Left ventricle myocardium inferior (tissue), 1 donor: ENCODE measurements around the gene LYG2. TPM values are rescaled to one million over a fixed set of nuclear protein-coding genes. Genes with fewer than 3 reads are reported as not detected.
"Not testable (repeated sequence)": the region's sequence is repeated elsewhere in the genome, so short reads cannot be mapped to it uniquely, and the experiment has no call there.

Source experiments
- DNase-seq: peaks from one replicate; pipeline ENCODE4 v3.0.0-alpha.2; 2020
- H3K27ac ChIP-seq: fragments of 200-600 bp; replicated peaks from 2 replicates; pipeline ENCODE4 v1.8.0; 2021
- H3K27me3 ChIP-seq: fragments of 200-600 bp; 2 replicates; pipeline ENCODE4 v1.8.0; 2021; ENCODE audit warnings: low read depth
- H3K36me3 ChIP-seq: fragments of 200-600 bp; 2 replicates; pipeline ENCODE4 v1.8.0; 2021
- H3K4me1 ChIP-seq: fragments of 200-600 bp; 2 replicates; pipeline ENCODE4 v1.8.0; 2021
- H3K4me3 ChIP-seq: fragments of 200-600 bp; 2 replicates; pipeline ENCODE4 v1.8.0; 2021; ENCODE audit warnings: mild to moderate bottlenecking, moderate library complexity
- H3K9me3 ChIP-seq: fragments of 200-600 bp; replicated peaks from 2 replicates; pipeline ENCODE4 v1.8.0; 2021
- intact Hi-C: fragments of 100-400 bp; cut with micrococcal nuclease; formaldehyde crosslinking; loops from one replicate; pipeline ENCODE4 v1.11.0; 2022
- long read RNA-seq: library from polyadenylated mRNA; unstranded; transcript quantifications from one replicate; pipeline ENCODE4 v2.0.0, GENCODE V29; 2021
- total RNA-seq: library from RNA; stranded (reverse); fragmentation: NEBNext Ultra II Directional; extraction: Animal tissue kit (Norgen Biotek cat#: 25700); gene quantifications from one replicate; pipeline ENCODE4 v1.2.1, GENCODE V29; 2021
- TF ChIP-seq, protein P1 (sequence below): fragments of 200-600 bp; IDR thresholded peaks from 2 replicates; pipeline ENCODE4 v1.8.0; 2021; ENCODE audit warnings: antibody characterized with exemption, mild to moderate bottlenecking, borderline replicate concordance
- donor health status: DM: no; HTN: yes; CAD: no; lungs with severe emphysema.

Gene LYG2, protein sequence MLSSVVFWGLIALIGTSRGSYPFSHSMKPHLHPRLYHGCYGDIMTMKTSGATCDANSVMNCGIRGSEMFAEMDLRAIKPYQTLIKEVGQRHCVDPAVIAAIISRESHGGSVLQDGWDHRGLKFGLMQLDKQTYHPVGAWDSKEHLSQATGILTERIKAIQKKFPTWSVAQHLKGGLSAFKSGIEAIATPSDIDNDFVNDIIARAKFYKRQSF
- total RNA-seq, result not detected
- long read RNA-seq, result 0 reads

DNA sequence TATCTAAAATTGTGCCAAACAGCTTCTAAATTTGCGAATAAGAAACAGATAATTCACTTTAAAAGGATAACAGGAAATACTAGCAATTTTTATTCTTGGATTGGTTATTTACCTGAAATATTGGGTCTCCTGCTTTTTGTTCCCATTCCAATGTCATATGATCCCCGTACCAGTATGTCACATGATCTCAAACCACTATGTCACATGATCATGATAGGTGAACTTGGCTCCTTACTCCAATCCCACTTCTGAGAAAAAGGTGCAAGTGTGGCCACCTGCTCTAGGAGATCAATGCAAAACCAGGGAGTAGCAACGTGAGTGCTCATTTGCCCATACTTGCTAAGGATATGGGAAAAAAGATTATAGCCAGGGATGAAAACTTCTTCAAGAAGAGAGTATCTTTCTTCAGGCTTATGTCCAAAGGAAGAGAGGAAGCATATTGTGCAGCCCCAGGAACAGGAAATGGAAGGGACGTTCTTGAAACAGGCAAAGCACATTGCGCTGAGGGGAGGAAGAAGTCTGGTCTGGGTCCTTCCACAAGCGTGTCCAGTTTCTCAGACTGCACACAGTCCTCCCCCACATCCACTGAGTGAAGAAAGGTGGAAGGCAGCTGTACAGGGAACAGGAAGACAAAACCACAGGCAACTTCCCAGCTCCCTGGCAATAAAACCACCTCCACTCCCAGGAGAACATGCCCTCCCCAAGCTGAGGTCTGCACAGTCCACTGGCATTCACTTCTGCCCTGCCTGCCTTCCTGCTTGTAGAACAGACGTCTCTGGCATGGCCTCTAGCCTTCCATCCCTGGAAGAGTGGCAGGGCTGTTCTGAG lies at the start of gene LYG2:
Gene LYG2, minus strand, starts transcription at position 176 of the 828 bp plus-strand sequence. CDS start 1,406 bp downstream, outside the sequence.
- no peaks in the 10 kb centered on the region for H3K4me1 ChIP-seq
- no peak within 1 kb of the TSS for H3K4me3 ChIP-seq
- no peak within 1 kb of the TSS for H3K27ac ChIP-seq
- H3K9me3 ChIP-seq, result peaks cover 17% of the 10 kb centered on the region
- H3K27me3 ChIP-seq, result no peaks in the 10 kb centered on the region
- no peak for DNase-seq
- TF ChIP-seq, protein P1, sequence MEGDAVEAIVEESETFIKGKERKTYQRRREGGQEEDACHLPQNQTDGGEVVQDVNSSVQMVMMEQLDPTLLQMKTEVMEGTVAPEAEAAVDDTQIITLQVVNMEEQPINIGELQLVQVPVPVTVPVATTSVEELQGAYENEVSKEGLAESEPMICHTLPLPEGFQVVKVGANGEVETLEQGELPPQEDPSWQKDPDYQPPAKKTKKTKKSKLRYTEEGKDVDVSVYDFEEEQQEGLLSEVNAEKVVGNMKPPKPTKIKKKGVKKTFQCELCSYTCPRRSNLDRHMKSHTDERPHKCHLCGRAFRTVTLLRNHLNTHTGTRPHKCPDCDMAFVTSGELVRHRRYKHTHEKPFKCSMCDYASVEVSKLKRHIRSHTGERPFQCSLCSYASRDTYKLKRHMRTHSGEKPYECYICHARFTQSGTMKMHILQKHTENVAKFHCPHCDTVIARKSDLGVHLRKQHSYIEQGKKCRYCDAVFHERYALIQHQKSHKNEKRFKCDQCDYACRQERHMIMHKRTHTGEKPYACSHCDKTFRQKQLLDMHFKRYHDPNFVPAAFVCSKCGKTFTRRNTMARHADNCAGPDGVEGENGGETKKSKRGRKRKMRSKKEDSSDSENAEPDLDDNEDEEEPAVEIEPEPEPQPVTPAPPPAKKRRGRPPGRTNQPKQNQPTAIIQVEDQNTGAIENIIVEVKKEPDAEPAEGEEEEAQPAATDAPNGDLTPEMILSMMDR, result no peak
- H3K36me3 ChIP-seq, result no peaks in the 10 kb centered on the region
- intact Hi-C loops, result no loop called here

DNA sequence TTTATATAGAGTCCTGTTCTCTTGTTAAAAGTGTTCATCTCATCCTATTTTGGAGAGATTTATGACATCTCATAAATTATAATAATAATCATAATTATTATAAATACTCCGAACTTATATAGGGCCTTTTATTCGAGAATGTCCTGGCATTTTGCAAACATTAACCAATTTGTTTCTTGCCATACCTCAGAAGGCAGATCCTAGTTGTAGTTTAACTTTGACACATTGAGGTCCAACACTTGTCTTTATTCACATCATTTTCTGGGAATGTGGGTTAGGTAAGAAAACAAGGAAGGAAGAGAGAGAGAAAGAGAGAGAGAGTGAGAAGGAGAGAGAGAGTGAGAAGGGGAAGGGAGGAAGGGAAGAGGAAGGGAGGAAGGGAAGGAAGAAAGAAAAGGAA lies 45.6 kb upstream of the LYG2 start, which contains the start of gene LYG1:
Gene LYG1, minus strand, starts transcription at position 101 of the 400 bp plus-strand sequence. CDS start 5,527 bp downstream, outside the sequence.
- H3K36me3 ChIP-seq, result peaks cover 20% of the 10 kb centered on the region
- DNase-seq, H3K27me3 ChIP-seq, H3K4me1 ChIP-seq, H3K4me3 ChIP-seq, H3K27ac ChIP-seq, H3K9me3 ChIP-seq, intact Hi-C loops: not testable (repeated sequence)

DNA sequence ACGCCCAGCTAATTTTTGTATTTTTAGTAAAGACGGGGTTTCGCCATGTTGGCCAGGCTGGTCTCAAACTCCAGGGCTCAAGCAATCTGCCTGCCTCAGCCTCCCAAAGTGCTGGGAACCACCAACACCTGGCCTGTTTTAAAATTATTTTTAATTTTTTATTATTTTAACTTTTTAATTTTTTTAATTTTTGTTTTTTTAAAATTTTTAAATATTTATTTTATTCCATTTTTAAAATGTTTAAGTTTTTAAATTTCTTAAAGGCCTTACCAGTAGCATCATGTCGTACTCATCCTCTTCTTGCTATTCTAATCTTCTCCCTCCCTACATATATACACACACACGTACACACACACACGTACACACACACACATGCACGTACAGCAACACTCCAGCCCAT lies 44.1 kb upstream of the LYG2 start:
- Histone ChIP-seq H3K27ac (no peak overlapping the region), H3K27me3 (no peaks in the 10 kb centered on the region), H3K4me1 (no peaks in the 10 kb centered on the region), H3K36me3 (peaks cover 17% of the 10 kb centered on the region), H3K4me3 (no peak overlapping the region), H3K9me3 (no peaks in the 10 kb centered on the region)
- TF ChIP-seq, protein P1, result no peak
- DNase-seq, result no peak
- intact Hi-C loops, result no loop called here

DNA sequence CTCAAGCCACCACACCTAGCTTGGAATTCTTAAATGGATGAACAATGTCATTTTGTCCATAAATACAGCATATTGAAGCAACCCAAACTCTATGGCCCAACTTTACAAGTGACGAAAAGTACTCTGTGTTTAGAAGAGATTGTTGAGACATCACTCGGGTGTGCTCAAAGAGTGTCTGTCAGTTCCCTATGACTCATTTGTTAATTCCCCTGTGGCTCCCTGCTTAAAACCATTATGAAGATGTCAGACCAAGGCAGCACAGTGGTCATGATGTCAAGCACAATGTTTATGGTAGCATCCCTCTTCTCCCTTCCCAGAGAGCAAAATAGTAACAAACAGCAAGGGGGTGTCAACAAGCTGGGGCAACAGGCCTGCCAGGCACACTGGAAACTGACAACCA lies 42.5 kb upstream of the LYG2 start:
- intact Hi-C loops, result no loop called here
- TF ChIP-seq, protein P1, result no peak
- no peaks in the 10 kb centered on the region for H3K4me1 ChIP-seq
- no peak overlapping the region for H3K4me3 ChIP-seq
- no peaks in the 10 kb centered on the region for H3K27me3 ChIP-seq
- peaks cover 11% of the 10 kb centered on the region for H3K36me3 ChIP-seq
- DNase-seq, result no peak
- no peaks in the 10 kb centered on the region for H3K9me3 ChIP-seq
- no peak overlapping the region for H3K27ac ChIP-seq

DNA sequence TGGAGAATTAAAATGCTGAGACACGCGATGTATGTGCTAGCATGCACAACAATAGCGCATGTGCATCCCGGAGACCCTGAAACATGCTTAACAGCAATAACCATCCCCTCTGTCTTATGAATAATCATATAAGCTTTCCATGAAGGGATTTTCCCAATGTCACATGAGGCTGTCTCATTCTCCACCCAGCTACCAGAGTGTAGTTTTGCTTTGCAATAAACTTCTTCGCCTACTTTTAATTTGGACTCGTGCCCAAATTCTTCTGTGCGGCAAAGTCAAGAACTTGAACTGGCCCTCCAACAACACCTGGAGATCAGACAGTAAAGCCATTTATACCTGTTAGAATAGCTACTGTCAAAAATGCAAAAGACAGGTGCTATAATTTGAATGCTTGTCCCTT lies 30.1 kb upstream of the LYG2 start:
- Histone ChIP-seq H3K4me3 (no peak overlapping the region), H3K9me3 (peaks cover 3% of the 10 kb centered on the region), H3K4me1 (no peaks in the 10 kb centered on the region), H3K36me3 (peaks cover 49% of the 10 kb centered on the region), H3K27me3 (no peaks in the 10 kb centered on the region), H3K27ac (no peak overlapping the region)
- intact Hi-C loops, result no loop called here
- TF ChIP-seq, protein P1, result no peak
- no peak for DNase-seq
